GM21367 (cell line): Measurements from ENCODE around the gene GLT6D1.
"Not testable (repeated sequence)": the region's sequence is repeated elsewhere in the genome, so short reads cannot be mapped to it uniquely, and the experiment has no call there.

Source experiments
- ATAC-seq: cut with Tn5 transposase; IDR thresholded peaks from one replicate; pipeline ENCODE4 v1.9.1; 2021; ENCODE audit not compliant: unreplicated experiment

Gene GLT6D1

GRCh38 chr9:135639196-135639595 is at the start of gene GLT6D1:
TSS of gene GLT6D1 (minus strand) at chr9:135639540. CDS start at chr9:135639187, 353 bp downstream.
- no peak for ATAC-seq

GRCh38 chr9:135689011-135689410 is 49.7 kb upstream of the GLT6D1 start:
- no peak for ATAC-seq

- no peak for ATAC-seq
Measured at GRCh38 chr9:135687216-135687615, 47.9 kb upstream of the GLT6D1 start.

- ATAC-seq, result no peak
Measured at GRCh38 chr9:135684691-135685090, 45.4 kb upstream of the GLT6D1 start.

- no peak for ATAC-seq
Measured at GRCh38 chr9:135683401-135684034, 44.2 kb upstream of the GLT6D1 start.

GRCh38 chr9:135681161-135681560 is 41.8 kb upstream of the GLT6D1 start:
- no peak for ATAC-seq

GRCh38 chr9:135680056-135680455 is 40.7 kb upstream of the GLT6D1 start:
- no peak for ATAC-seq

- ATAC-seq, result no peak
Measured at GRCh38 chr9:135678236-135679017, 39.1 kb upstream of the GLT6D1 start.

- ATAC-seq, result no peak
Measured at GRCh38 chr9:135677641-135678168, 38.4 kb upstream of the GLT6D1 start.

- ATAC-seq, result no peak
Measured at GRCh38 chr9:135676891-135677290, 37.6 kb upstream of the GLT6D1 start.

GRCh38 chr9:135674977-135675376 is 35.6 kb upstream of the GLT6D1 start:
- no peak for ATAC-seq

- no peak for ATAC-seq
Measured at GRCh38 chr9:135673941-135674340, 34.6 kb upstream of the GLT6D1 start.

GRCh38 chr9:135672786-135673185 is 33.4 kb upstream of the GLT6D1 start:
- ATAC-seq, result not testable (repeated sequence)

GRCh38 chr9:135671591-135672041 is 32.3 kb upstream of the GLT6D1 start:
- no peak for ATAC-seq

- ATAC-seq, result no peak
Measured at GRCh38 chr9:135670721-135671590, 31.6 kb upstream of the GLT6D1 start.

GRCh38 chr9:135669616-135670285 is 30.4 kb upstream of the GLT6D1 start:
- no peak for ATAC-seq

- ATAC-seq, result not testable (repeated sequence)
Measured at GRCh38 chr9:135669018-135669417, 29.7 kb upstream of the GLT6D1 start.

GRCh38 chr9:135667463-135668001 is 28.2 kb upstream of the GLT6D1 start:
- ATAC-seq, result no peak

GRCh38 chr9:135666534-135667462 is 27.5 kb upstream of the GLT6D1 start:
- no peak for ATAC-seq
